Lung (tissue), 12 donors: ENCODE measurements around the gene RALY. TPM values are rescaled to one million over a fixed set of nuclear protein-coding genes. Genes with fewer than 3 reads are reported as not detected.

Experiments
- ATAC-seq: fragments of 200-7000 bp; cut with Tn5 transposase; one replicate; pipeline ENCODE4 v1.9.1; 2020; ENCODE audit warnings: moderate number of reproducible peaks; ENCODE audit not compliant: insufficient read depth, low FRiP score
- DNase-seq, 3 donors: peaks; one replicate each; pipeline ENCODE4 v3.0.0-alpha.2; 2013 to 2017
- H3K27ac ChIP-seq, 2 donors: one replicate each; pipeline ENCODE4 v1.5.1; 2013; ENCODE audit warnings: mild to moderate bottlenecking in 2 of 2, moderate library complexity in 2 of 2, control low read depth in 1 of 2, inconsistent platforms in 1 of 2, low read depth in 1 of 2, low read length in 1 of 2
- H3K27me3 ChIP-seq, 3 donors: one replicate each; pipeline ENCODE4 v1.5.1; 2013; ENCODE audit warnings: low read length in 2 of 3; ENCODE audit not compliant: control insufficient read depth in 3 of 3, insufficient read depth in 3 of 3
- H3K36me3 ChIP-seq, 4 donors: one replicate each; pipeline ENCODE4 v1.5.1; 2013; ENCODE audit warnings: low read length in 4 of 4, mild to moderate bottlenecking in 1 of 4, moderate library complexity in 1 of 4; ENCODE audit not compliant: control insufficient read depth in 4 of 4, insufficient read depth in 4 of 4
- H3K4me1 ChIP-seq, 5 donors: one replicate each; pipeline ENCODE4 v1.5.1; 2013; ENCODE audit warnings: low read length in 5 of 5, mild to moderate bottlenecking in 2 of 5, moderate library complexity in 1 of 5; ENCODE audit not compliant: control insufficient read depth in 5 of 5, insufficient read depth in 5 of 5
- H3K4me3 ChIP-seq: one replicate; pipeline ENCODE4 v1.5.1; 2013; ENCODE audit warnings: mild to moderate bottlenecking, control low read depth, moderate library complexity
- H3K9ac ChIP-seq, 2 donors: one replicate each; pipeline ENCODE4 v1.5.1; 2013; ENCODE audit warnings: low read length in 2 of 2, control low read depth in 1 of 2; ENCODE audit not compliant: insufficient read depth in 1 of 2
- H3K9me3 ChIP-seq, 4 donors: one replicate each; pipeline ENCODE4 v1.5.1; 2013; ENCODE audit warnings: low read length in 3 of 4, mild to moderate bottlenecking in 1 of 4, moderate library complexity in 1 of 4; ENCODE audit not compliant: control insufficient read depth in 4 of 4, insufficient read depth in 3 of 4
- CTCF ChIP-seq: IDR thresholded peaks from 2 replicates; pipeline ENCODE4 v1.5.1; 2012; ENCODE audit warnings: mild to moderate bottlenecking; ENCODE audit errors: control extremely low read depth, extremely low read depth
- WGBS, 2 donors: extraction: QIAGEN DNeasy Blood & Tissue Kit; methylation state at CpG; one replicate each; pipeline ENCODE4 v1.1.7; 2013; 5-methylcytosine and 5-hydroxymethylcytosine counted together
- polyA plus RNA-seq, 2 donors: library from polyadenylated mRNA; stranded (reverse); fragments of 200-250 nt; gene quantifications; one replicate each; pipeline ENCODE4 v1.2.1, GENCODE V29; 2013
- total RNA-seq, 2 donors: library from RNA; depleted of rRNA in 1 of 2; stranded (reverse); fragments of >200 nt in 1 of 2; gene quantifications; one replicate each; pipeline ENCODE4 v1.2.1, GENCODE V29; 2014 to 2021
- donor health status: control.
- donor health status: control.
- donor health status: Bipolar disorder and iron deficiency.
- donor health status: healthy.
- donor health status: DM: yes; HTN: yes; CAD: no.

Gene RALY
- total and polyA plus RNA-seq, 4 donors = 135 to 157 (median 145) TPM

GRCh38 chr20:34033903-34034302 is 40.2 kb downstream of the RALY start:
- 82 to 91% methylated on average over 4 of the region's 4 CpGs for WGBS, 2 donors
- no peak overlapping the region for H3K9ac ChIP-seq

GRCh38 chr20:34037121-34037520 is 43.4 kb downstream of the RALY start:
- DNase-seq (no peak), ATAC-seq (no peak)
- Histone ChIP-seq H3K9ac (no peak overlapping the region), H3K4me1 (peaks cover 12 to 62% (median 42%) of the 10 kb centered on the region in 5 donors), H3K36me3 (peaks cover 8 to 15% (median 8%) of the 10 kb centered on the region in 4 donors), H3K4me3 (no peak overlapping the region), H3K27ac (peak overlapping the region in 1 of 2 donors; percentile 1), H3K27me3 (no peaks in the 10 kb centered on the region), H3K9me3 (no peaks in the 10 kb centered on the region)
- WGBS, 2 donors = 57 to 71% methylated on average over 4 of the region's 4 CpGs
- no peak for TF ChIP-seq CTCF

More at GRCh38 chr20:34033903-34034302, 40.2 kb downstream of the RALY start:
- Histone ChIP-seq H3K4me1 (peaks cover 8 to 33% (median 23%) of the 10 kb centered on the region in 5 donors), H3K27ac (no peak overlapping the region), H3K27me3 (no peaks in the 10 kb centered on the region), H3K4me3 (no peak overlapping the region), H3K9me3 (no peaks in the 10 kb centered on the region), H3K36me3 (peaks cover 8 to 17% (median 12%) of the 10 kb centered on the region in 4 donors)
- TF ChIP-seq CTCF = no peak
- DNase-seq (no peak), ATAC-seq (no peak)

GRCh38 chr20:34037767-34038166 is 44.1 kb downstream of the RALY start:
- H3K36me3 ChIP-seq = peaks cover 3 to 10% (median 6%) of the 10 kb centered on the region in 4 donors
- H3K4me1 ChIP-seq = peaks cover 16 to 67% (median 42%) of the 10 kb centered on the region in 5 donors
- no peak overlapping the region for H3K9ac ChIP-seq

More at GRCh38 chr20:34037767-34038166, 44.1 kb downstream of the RALY start:
- DNase-seq = peak; percentile 86 to 99 (median 98)
- H3K9me3 ChIP-seq = no peaks in the 10 kb centered on the region
- H3K27me3 ChIP-seq = no peaks in the 10 kb centered on the region
- H3K27ac ChIP-seq = no peak overlapping the region
- TF ChIP-seq CTCF = no peak
- no peak overlapping the region for H3K4me3 ChIP-seq
- no peak for ATAC-seq
- WGBS, 2 donors = 77 to 83% methylated on average over 2 of the region's 2 CpGs
